HG03139 (cell line): ENCODE results near the gene KCTD19.

ENCODE experiments used
- ATAC-seq: cut with Tn5 transposase; IDR thresholded peaks from one replicate; pipeline ENCODE4 v1.9.1; 2021; ENCODE audit not compliant: unreplicated experiment

KCTD19 gene

GRCh38 chr16:67283826-67284555, 42.5 kb downstream of the KCTD19 start:
- no peak for ATAC-seq

GRCh38 chr16:67283039-67283825, 43.3 kb downstream of the KCTD19 start:
- ATAC-seq: no peak

- ATAC-seq: no peak
These were observed 44.1 kb downstream of the KCTD19 start for GRCh38 chr16:67282447-67282805.

GRCh38 chr16:67281536-67282446, 44.8 kb downstream of the KCTD19 start:
- no peak for ATAC-seq

GRCh38 chr16:67280090-67281015, 46.2 kb downstream of the KCTD19 start:
- no peak for ATAC-seq

- peak; percentile 59 for ATAC-seq
These were observed 47.0 kb downstream of the KCTD19 start, which contains the start of gene PLEKHG4 for GRCh38 chr16:67279296-67280089. Gene PLEKHG4, plus strand, starts transcription at chr16:67279532. Its CDS starts 513 bp downstream, at chr16:67280045.

GRCh38 chr16:67278773-67279295, 47.7 kb downstream of the KCTD19 start:
- peak; percentile 18 for ATAC-seq

- no peak for ATAC-seq
These were observed 48.4 kb downstream of the KCTD19 start for GRCh38 chr16:67277999-67278772.

- no peak for ATAC-seq
These were observed 49.1 kb downstream of the KCTD19 start for GRCh38 chr16:67277294-67277998.

GRCh38 chr16:67275321-67275720, 51.2 kb downstream of the KCTD19 start:
- ATAC-seq: no peak

- ATAC-seq: no peak
These were observed 55.1 kb downstream of the KCTD19 start for GRCh38 chr16:67271446-67271845.

- ATAC-seq: no peak
These were observed 55.6 kb downstream of the KCTD19 start for GRCh38 chr16:67270931-67271338.

- ATAC-seq: no peak
These were observed 56.8 kb downstream of the KCTD19 start for GRCh38 chr16:67269766-67270165.

- ATAC-seq: no peak
These were observed 58.4 kb downstream of the KCTD19 start for GRCh38 chr16:67268136-67268579.

GRCh38 chr16:67265834-67266233, 60.7 kb downstream of the KCTD19 start:
- ATAC-seq: no peak

- ATAC-seq: no peak
These were observed 61.7 kb downstream of the KCTD19 start for GRCh38 chr16:67264866-67265265.

GRCh38 chr16:67264277-67264676, 62.3 kb downstream of the KCTD19 start:
- ATAC-seq: no peak

GRCh38 chr16:67263201-67263600, 63.3 kb downstream of the KCTD19 start:
- ATAC-seq: no peak
